ENCODE results near the gene PRPF18. TPM values are rescaled to one million over a fixed set of nuclear protein-coding genes. Genes with fewer than 3 reads are reported as not detected.
A peak's percentile ranks its signal among the peaks of the same experiment; 100 is the strongest.

PRPF18 gene
- total RNA-seq, 1 donor from 2014 or later: 23.7 TPM

- Histone ChIP-seq H3K27ac (no peak overlapping the region), H3K9me3 (no peaks in the 10 kb centered on the region), H3K4me1 (peaks cover 19% of the 10 kb centered on the region), H3K27me3 (no peaks in the 10 kb centered on the region), H3K4me3 (no peak overlapping the region), H3K36me3 (peaks cover 41% of the 10 kb centered on the region)
- no peak for TF ChIP-seq CTCF (IDR thresholded peaks at IDR 0.05)
- intact Hi-C loops (cut with DNase I): no loop called here
- no peak for DNase-seq
- no peak for ATAC-seq
Measured at GRCh38 chr10:13658264-13658663, 71.5 kb downstream of the PRPF18 start.

- H3K4me3 ChIP-seq: peak overlapping the region; percentile 5
Measured at GRCh38 chr10:13658871-13659685, 72.3 kb downstream of the PRPF18 start.

GRCh38 chr10:13659887-13660550 is 73.3 kb downstream of the PRPF18 start:
- peaks cover 25% of the 10 kb centered on the region for H3K36me3 ChIP-seq
- intact Hi-C loops (cut with DNase I): loop anchor here (5.0 kb wide), 1 partner anchor 117 kb away; no protein-coding TSS in a partner anchor
- DNase-seq: peak; percentile 83
- H3K4me3 ChIP-seq: peak overlapping the region; percentile 5
- peak overlapping the region; percentile 73 for H3K27ac ChIP-seq
- ATAC-seq: peak; percentile 84
- peak; percentile 87 for TF ChIP-seq CTCF (IDR thresholded peaks at IDR 0.05)
- H3K9me3 ChIP-seq: no peaks in the 10 kb centered on the region
- no peaks in the 10 kb centered on the region for H3K27me3 ChIP-seq
- peaks cover 19% of the 10 kb centered on the region for H3K4me1 ChIP-seq

More at GRCh38 chr10:13658871-13659685, 72.3 kb downstream of the PRPF18 start:
- H3K27me3 ChIP-seq: no peaks in the 10 kb centered on the region
- TF ChIP-seq CTCF (IDR thresholded peaks at IDR 0.05): no peak
- no peak for DNase-seq
- peak; percentile 43 for ATAC-seq
- peaks cover 19% of the 10 kb centered on the region for H3K4me1 ChIP-seq
- peaks cover 33% of the 10 kb centered on the region for H3K36me3 ChIP-seq
- H3K27ac ChIP-seq: peak overlapping the region; percentile 73
- intact Hi-C loops (cut with DNase I): no loop called here
- no peaks in the 10 kb centered on the region for H3K9me3 ChIP-seq

GRCh38 chr10:13660551-13660920 is 73.8 kb downstream of the PRPF18 start:
- H3K4me1 ChIP-seq: peaks cover 19% of the 10 kb centered on the region
- H3K9me3 ChIP-seq: no peaks in the 10 kb centered on the region
- no peaks in the 10 kb centered on the region for H3K27me3 ChIP-seq
- peaks cover 27% of the 10 kb centered on the region for H3K36me3 ChIP-seq
- intact Hi-C loops (cut with DNase I): loop anchor here (5.0 kb wide), 1 partner anchor 117 kb away; no protein-coding TSS in a partner anchor
- ATAC-seq: no peak
- DNase-seq: no peak
- no peak for TF ChIP-seq CTCF (IDR thresholded peaks at IDR 0.05)
- no peak overlapping the region for H3K4me3 ChIP-seq
- H3K27ac ChIP-seq: peak overlapping the region; percentile 2

GRCh38 chr10:13661256-13661655 is 74.5 kb downstream of the PRPF18 start:
- Histone ChIP-seq H3K27ac (no peak overlapping the region), H3K4me1 (peaks cover 19% of the 10 kb centered on the region)

More at GRCh38 chr10:13661256-13661655, 74.5 kb downstream of the PRPF18 start:
- no peak for DNase-seq
- intact Hi-C loops (cut with DNase I): loop anchor here (5.0 kb wide), 1 partner anchor 116 kb away; no protein-coding TSS in a partner anchor
- H3K36me3 ChIP-seq: peaks cover 30% of the 10 kb centered on the region
- TF ChIP-seq CTCF (IDR thresholded peaks at IDR 0.05): no peak
- H3K27me3 ChIP-seq: no peaks in the 10 kb centered on the region
- no peaks in the 10 kb centered on the region for H3K9me3 ChIP-seq
- ATAC-seq: no peak
- H3K4me3 ChIP-seq: no peak overlapping the region

Measured in upper lobe of right lung (tissue), 1 donor.